GM10248 (cell line): ENCODE results near the gene IFNL4.

Experiments
- CTCF ChIA-PET: fragments of 300-600 bp; sonication (Branson Sonifier 250); formaldehyde crosslinking; extraction: SDS; loops from one replicate; lab custom pipeline; 2021; ENCODE audit warnings: antibody characterized with exemption; lab: Yijun Ruan, JAX
- POLR2A ChIA-PET: fragments of 350-650 bp; sonication (Branson Sonifier 250); formaldehyde crosslinking; extraction: SDS; loops from one replicate; lab custom pipeline; 2020; ENCODE audit warnings: antibody characterized with exemption; lab: Yijun Ruan, JAX
- DNase-seq: peaks from one replicate; pipeline ENCODE4 v3.0.0; 2012; ENCODE audit errors: extremely low spot score
- TF ChIP-seq, protein P1 (sequence below): IDR thresholded peaks from 2 replicates; pipeline ENCODE4 v1.5.1; 2012; ENCODE audit warnings: mild to moderate bottlenecking, low read depth; ENCODE audit errors: extremely low read depth, missing control alignments, control extremely low read depth

Gene IFNL4

DNA sequence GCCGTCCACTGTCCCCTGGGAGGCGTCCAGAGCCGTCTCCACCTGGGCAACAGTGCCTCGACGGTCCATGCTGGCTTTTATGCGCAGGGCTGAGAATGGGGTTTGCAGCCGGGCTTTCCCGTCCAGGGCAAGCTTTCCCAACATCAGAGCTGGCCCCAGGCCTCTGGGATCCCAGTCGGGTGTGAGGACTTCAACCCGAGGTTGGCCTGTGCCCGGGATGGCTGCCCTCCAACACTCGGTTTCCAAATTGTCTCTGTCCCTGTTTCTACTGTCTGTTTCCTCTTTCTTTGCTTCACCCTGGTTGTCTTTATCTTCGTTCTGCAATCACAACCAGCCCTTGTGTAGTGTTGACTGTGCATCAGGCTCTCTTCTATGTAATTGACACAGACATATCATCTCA lies at the start of gene IFNL4:
IFNL4 (minus strand) TSS at position 51 of the 400 bp plus-strand sequence.
- ChIA-PET POLR2A (no interaction called here), CTCF (no interaction called here)

DNA sequence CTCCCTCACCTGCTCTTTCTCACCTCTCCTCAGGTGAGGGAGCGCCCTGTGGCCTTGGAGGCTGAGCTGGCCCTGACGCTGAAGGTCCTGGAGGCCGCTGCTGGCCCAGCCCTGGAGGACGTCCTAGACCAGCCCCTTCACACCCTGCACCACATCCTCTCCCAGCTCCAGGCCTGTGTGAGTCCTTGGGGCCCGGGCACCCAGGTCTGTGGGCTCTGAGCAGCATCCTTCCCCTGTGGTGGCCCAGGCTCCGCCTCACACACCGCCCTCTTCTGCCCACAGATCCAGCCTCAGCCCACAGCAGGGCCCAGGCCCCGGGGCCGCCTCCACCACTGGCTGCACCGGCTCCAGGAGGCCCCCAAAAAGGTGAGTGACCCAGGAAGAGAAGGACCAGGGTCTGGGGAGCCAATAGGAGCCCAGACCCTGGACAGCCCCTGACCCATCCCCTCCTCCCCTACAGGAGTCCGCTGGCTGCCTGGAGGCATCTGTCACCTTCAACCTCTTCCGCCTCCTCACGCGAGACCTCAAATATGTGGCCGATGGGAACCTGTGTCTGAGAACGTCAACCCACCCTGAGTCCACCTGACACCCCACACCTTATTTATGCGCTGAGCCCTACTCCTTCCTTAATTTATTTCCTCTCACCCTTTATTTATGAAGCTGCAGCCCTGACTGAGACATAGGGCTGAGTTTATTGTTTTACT lies 49.4 kb upstream of the IFNL4 start:
- TF ChIP-seq, protein P1, sequence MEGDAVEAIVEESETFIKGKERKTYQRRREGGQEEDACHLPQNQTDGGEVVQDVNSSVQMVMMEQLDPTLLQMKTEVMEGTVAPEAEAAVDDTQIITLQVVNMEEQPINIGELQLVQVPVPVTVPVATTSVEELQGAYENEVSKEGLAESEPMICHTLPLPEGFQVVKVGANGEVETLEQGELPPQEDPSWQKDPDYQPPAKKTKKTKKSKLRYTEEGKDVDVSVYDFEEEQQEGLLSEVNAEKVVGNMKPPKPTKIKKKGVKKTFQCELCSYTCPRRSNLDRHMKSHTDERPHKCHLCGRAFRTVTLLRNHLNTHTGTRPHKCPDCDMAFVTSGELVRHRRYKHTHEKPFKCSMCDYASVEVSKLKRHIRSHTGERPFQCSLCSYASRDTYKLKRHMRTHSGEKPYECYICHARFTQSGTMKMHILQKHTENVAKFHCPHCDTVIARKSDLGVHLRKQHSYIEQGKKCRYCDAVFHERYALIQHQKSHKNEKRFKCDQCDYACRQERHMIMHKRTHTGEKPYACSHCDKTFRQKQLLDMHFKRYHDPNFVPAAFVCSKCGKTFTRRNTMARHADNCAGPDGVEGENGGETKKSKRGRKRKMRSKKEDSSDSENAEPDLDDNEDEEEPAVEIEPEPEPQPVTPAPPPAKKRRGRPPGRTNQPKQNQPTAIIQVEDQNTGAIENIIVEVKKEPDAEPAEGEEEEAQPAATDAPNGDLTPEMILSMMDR, result no peak
- CTCF ChIA-PET, result no interaction called here
- POLR2A ChIA-PET, result no interaction called here
- DNase-seq, result no peak

More for the DNA sequence above, at the start of gene IFNL4:
- TF ChIP-seq, protein P1, result no peak
- DNase-seq, result no peak

DNA sequence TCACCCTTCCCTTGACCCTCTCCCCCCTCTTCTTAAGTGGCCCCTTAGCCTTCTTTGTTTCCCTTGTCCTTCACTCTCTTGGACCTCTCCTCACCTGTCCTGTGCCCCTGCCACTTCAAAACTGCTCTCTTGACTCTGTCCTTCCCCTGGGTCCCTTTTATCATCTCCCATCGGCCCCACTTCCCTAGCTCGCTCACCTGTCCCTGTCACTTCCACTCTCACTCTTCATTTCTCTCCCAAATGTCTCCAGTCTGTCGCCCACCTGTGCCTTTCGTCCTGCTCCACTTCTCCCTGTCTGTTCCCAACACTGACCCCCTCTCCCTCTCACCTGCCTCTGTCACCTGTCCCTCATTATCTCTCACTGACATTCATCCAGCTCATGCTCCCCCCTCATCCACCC lies 48.2 kb upstream of the IFNL4 start:
- DNase-seq, result no peak
- TF ChIP-seq, protein P1, result no peak
- CTCF ChIA-PET, result interaction anchor here (0.9 to 1.5 kb wide), 2 partner anchors 10 to 17 kb away, joined by 3 to 5 read pairs; no protein-coding TSS in a partner anchor
- POLR2A ChIA-PET, result no interaction called here

DNA sequence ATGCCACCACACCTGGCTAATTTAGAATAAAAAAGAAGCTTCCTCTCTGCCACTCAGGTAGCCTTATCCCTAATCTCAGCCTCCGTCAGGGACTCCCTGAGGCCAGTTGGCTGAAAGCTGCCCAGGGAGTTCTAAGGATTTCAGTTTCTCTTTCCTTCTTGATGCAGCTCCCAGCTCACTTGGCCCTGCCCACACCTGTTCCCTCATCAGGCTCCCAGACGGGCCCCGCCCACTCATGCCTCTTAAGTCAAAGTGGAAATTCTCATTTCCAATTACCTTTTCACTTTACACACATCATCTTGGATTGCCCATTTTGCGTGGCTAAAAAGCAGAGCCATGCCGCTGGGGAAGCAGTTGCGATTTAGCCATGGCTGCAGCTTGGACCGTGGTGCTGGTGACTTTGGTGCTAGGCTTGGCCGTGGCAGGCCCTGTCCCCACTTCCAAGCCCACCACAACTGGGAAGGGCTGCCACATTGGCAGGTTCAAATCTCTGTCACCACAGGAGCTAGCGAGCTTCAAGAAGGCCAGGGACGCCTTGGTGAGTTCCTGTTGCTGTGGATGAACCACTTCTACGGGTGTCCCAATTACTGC lies 47.5 kb upstream of the IFNL4 start, which contains the start of gene IFNL1:
IFNL1 (plus strand) TSS at position 353 of the 591 bp plus-strand sequence; CDS start at position 368, 15 bp downstream.
- TF ChIP-seq, protein P1, result no peak
- ChIA-PET POLR2A (no interaction called here), CTCF (interaction anchor here (1.5 kb wide), 1 partner anchor 9 kb away, joined by 5 read pairs; no protein-coding TSS in a partner anchor)
- DNase-seq, result no peak

DNA sequence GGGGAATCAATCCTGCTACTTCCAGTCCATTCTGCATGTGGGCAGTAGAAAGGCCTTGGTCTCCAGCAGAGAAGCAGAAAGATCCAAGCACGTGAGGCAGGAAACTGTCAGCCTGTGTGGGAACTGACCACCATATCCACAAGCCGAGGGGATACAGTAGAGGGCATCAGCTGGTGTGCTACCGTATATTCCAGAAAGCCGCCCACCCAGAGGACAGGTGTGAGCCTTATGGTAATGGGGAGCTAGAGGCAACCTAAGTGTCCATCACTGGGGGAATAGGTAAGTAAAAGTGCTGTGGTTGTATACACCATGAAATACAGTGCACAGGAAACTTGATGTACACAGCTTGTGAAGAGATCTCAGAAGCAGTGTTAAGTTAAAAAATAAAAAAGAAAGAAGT lies 44.7 kb upstream of the IFNL4 start:
- TF ChIP-seq, protein P1, result no peak
- DNase-seq, result no peak
- ChIA-PET CTCF (interaction anchor here (1.5 kb wide), 1 partner anchor 11 kb away, joined by 3 read pairs; no protein-coding TSS in a partner anchor), POLR2A (no interaction called here)

DNA sequence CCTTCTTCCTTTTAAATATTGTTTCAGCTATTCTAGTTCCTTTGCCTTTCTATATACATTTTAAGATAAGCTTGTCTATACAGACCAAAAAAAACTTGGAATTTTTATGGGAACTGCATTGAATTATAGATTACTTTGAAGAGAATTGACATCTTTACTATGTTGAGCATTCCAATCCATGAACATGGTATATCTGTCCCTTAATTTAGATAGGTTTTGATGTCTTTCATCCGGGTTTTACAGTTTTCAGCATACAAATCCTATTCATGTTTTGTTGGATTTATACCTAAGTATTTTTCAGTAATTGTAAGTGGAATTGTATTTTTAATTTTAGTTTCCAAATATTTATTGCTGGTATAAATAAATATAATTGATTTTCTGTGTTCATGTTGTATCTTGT lies 35.4 kb upstream of the IFNL4 start:
- POLR2A ChIA-PET, result no interaction called here
- TF ChIP-seq, protein P1, result no peak
- DNase-seq, result no peak
- CTCF ChIA-PET, result no interaction called here
